Dendritic cell treated with granulocyte-macrophage colony-stimulating factor and Interleukin-4, amounts not matched to agents 40 ng/mL and 50 ng/mL, for 4 days (primary cell): Measurements from ENCODE around the gene TTC8.

Source experiments
- H3K27ac Mint-ChIP-seq: one replicate; pipeline ENCODE4 v1.8.0; 2022; ENCODE audit warnings: mild to moderate bottlenecking, mixed read lengths
- H3K27me3 Mint-ChIP-seq: one replicate; pipeline ENCODE4 v1.8.0; 2022; ENCODE audit warnings: mild to moderate bottlenecking, mixed read lengths
- H3K36me3 Mint-ChIP-seq: one replicate; pipeline ENCODE4 v1.8.0; 2022; ENCODE audit warnings: low read depth, mixed read lengths
- H3K4me1 Mint-ChIP-seq: one replicate; pipeline ENCODE4 v1.8.0; 2022; ENCODE audit warnings: low read depth, mixed read lengths
- H3K4me3 Mint-ChIP-seq: one replicate; pipeline ENCODE4 v1.8.0; 2022; ENCODE audit warnings: mild to moderate bottlenecking, moderate library complexity, mixed read lengths
- H3K9me3 Mint-ChIP-seq: one replicate; pipeline ENCODE4 v1.8.0; 2022; ENCODE audit warnings: mixed read lengths
- intact Hi-C: fragments of 100-400 bp; cut with micrococcal nuclease; formaldehyde crosslinking; loops from one replicate; pipeline ENCODE4 v1.15.0; 2022

TTC8 gene

DNA sequence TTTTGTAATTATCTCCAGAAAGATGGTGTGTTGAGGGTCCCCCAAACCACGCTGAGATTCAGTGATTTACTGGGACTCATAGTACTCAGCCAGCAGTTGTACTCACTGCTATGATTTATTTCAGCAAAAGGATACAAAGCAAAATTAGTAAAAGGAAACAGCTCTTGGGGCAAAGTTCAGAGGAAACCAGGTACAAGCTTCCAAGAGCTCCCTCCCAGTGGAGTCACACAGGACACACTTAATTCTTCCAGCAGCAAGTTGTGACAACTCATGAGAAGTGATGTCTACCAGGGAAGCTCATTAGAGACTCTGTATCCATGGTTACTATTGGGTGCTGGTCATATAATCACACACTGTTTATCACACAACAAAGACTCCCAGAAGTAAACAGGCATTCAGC lies 38.7 kb downstream of the TTC8 start:
- Mint-ChIP-seq H3K27me3 (no peaks in the 10 kb centered on the region), H3K4me3 (no peak overlapping the region), H3K4me1 (no peaks in the 10 kb centered on the region), H3K9me3 (peaks cover 7% of the 10 kb centered on the region), H3K27ac (no peak overlapping the region), H3K36me3 (peaks cover 18% of the 10 kb centered on the region)
- intact Hi-C loops, result no loop called here

DNA sequence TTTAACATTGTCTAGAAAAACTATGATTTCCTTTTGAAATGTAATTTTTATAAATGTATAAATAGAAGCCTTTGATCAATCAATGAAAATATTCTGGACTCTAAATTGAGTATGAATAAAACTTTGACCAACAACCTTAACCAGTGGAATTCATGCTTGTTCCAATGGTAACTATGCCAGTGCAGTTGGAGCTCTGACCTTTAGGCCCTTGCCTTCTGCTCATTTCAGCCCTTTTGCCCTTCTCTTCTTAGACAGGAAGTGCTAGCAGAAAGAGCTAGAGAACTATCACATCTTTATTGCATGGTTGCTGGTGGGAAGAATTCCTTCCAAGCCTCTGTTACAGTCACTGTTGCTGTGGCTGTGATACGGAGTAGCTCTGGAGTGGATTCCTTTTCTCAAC lies 39.7 kb downstream of the TTC8 start:
- H3K27me3 Mint-ChIP-seq, result no peaks in the 10 kb centered on the region
- H3K9me3 Mint-ChIP-seq, result peaks cover 4% of the 10 kb centered on the region
- H3K36me3 Mint-ChIP-seq, result peaks cover 14% of the 10 kb centered on the region
- no peaks in the 10 kb centered on the region for H3K4me1 Mint-ChIP-seq
- intact Hi-C loops, result no loop called here
- H3K27ac Mint-ChIP-seq, result no peak overlapping the region
- no peak overlapping the region for H3K4me3 Mint-ChIP-seq

DNA sequence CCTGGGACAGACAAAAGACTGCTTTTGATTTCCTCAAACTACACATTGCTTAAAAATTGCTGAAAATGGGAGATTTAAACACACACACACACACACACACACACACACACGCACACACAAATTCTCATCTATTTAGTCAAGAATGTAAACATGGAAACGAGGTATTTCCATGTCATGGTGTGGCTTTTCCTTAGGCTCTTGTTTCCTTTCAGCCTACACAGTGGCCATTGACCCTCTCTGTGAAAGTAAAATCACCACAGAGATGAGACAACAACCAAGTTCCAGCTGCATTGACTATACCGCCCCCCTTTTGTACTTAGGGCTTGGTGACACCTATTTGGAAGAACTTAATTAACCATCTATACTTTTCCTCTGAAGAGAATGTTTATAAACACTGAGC lies 41.9 kb downstream of the TTC8 start:
- H3K4me1 Mint-ChIP-seq, result no peaks in the 10 kb centered on the region
- no peaks in the 10 kb centered on the region for H3K9me3 Mint-ChIP-seq
- H3K36me3 Mint-ChIP-seq, result peaks cover 10% of the 10 kb centered on the region
- no peak overlapping the region for H3K27ac Mint-ChIP-seq
- intact Hi-C loops, result no loop called here
- no peaks in the 10 kb centered on the region for H3K27me3 Mint-ChIP-seq
- H3K4me3 Mint-ChIP-seq, result no peak overlapping the region

DNA sequence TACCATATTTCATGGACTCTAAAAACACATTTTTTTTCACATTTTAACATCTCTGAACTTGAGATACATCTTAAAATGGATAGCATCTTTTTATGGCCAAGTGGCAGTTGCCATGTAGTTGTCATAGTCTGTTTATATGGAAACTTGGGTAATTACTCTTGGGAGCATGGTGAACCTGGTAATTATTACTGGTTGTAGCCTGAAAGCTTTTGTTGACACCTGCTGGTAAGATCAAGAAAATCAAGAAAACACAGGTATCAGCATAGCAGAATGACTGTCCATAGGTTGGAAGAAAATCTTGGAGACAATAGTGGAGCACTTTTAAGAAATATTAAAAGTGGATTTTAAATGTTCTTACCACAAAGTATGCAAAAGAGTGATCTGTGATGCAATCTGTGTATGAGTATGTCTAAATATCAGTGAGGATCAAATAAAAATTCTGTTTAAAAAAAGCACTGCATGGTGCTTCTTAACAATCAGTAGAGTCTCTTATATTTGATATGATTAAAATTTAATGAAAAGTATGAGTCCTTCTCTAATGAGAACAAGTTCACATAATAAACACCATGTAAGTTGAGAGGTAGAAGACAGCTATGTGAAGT lies 44.2 kb downstream of the TTC8 start:
- Mint-ChIP-seq H3K27ac (no peak overlapping the region), H3K9me3 (no peaks in the 10 kb centered on the region), H3K4me1 (no peaks in the 10 kb centered on the region), H3K4me3 (no peak overlapping the region), H3K27me3 (no peaks in the 10 kb centered on the region), H3K36me3 (peaks cover 20% of the 10 kb centered on the region)
- intact Hi-C loops, result loop anchor here (2.0 kb wide), 1 partner anchor 202 kb away; no protein-coding TSS in a partner anchor

DNA sequence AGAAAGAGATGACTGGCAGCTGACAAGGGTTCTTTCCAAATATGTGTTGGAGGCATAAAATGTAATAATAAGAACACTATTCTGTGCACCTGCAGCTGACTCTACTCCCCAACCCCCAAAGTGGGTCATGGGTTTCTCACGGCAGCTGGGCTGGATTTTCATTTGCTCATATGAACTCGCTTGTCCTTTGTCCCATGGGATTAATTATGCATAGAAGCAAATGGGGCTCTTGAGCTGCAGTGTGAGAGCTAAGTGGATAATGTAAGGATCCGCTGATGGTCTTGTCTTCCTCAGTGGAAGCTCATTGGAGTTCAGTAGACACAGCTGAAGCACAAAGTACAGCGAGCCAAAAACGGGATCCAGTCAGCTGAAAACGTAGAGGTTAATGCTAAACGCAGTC lies 46.3 kb downstream of the TTC8 start:
- intact Hi-C loops, result no loop called here
- Mint-ChIP-seq H3K27me3 (no peaks in the 10 kb centered on the region), H3K4me1 (no peaks in the 10 kb centered on the region), H3K9me3 (no peaks in the 10 kb centered on the region), H3K4me3 (no peak overlapping the region), H3K36me3 (peaks cover 20% of the 10 kb centered on the region), H3K27ac (no peak overlapping the region)

DNA sequence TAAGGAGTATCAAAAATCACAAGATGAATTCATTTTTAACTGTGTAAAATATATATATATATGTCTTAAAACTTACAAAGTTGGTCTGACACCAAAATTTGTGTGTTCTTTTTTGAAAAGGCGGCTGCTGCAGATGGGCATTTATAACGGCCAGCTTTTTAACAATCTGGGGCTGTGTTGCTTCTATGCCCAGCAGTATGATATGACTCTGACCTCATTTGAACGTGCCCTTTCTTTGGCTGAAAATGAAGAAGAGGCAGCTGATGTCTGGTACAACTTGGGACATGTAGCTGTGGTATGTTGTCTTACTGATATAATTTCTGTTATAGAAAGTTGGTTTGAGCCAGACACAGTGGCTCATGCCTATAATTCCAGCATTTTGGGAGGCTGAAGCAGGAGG lies 47.0 kb downstream of the TTC8 start:
- Mint-ChIP-seq H3K4me3 (no peak overlapping the region), H3K36me3 (peaks cover 20% of the 10 kb centered on the region), H3K4me1 (no peaks in the 10 kb centered on the region), H3K9me3 (no peaks in the 10 kb centered on the region), H3K27ac (no peak overlapping the region), H3K27me3 (no peaks in the 10 kb centered on the region)
- intact Hi-C loops, result no loop called here

DNA sequence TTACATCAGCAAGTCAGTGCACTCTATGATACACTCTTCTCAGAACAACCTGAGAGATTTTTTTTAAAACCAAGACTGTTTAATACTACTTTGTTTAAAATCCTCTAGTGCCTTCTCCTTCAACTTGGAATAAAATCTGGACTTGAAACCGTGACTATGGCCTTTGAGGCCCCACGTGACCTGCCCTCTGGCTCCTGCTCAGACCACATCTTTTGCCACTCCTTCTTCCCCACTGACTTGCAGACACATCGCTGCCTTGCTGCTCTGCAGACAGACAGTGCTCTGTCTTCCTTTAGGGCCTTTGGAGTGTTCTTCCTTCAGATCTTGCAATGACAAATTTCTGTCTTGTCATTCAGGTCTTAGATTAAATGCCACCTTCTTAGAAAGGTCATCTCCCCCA lies 48.5 kb downstream of the TTC8 start:
- peaks cover 20% of the 10 kb centered on the region for H3K36me3 Mint-ChIP-seq
- H3K27me3 Mint-ChIP-seq, result no peaks in the 10 kb centered on the region
- intact Hi-C loops, result no loop called here
- no peak overlapping the region for H3K27ac Mint-ChIP-seq
- no peak overlapping the region for H3K4me3 Mint-ChIP-seq
- no peaks in the 10 kb centered on the region for H3K4me1 Mint-ChIP-seq
- no peaks in the 10 kb centered on the region for H3K9me3 Mint-ChIP-seq

DNA sequence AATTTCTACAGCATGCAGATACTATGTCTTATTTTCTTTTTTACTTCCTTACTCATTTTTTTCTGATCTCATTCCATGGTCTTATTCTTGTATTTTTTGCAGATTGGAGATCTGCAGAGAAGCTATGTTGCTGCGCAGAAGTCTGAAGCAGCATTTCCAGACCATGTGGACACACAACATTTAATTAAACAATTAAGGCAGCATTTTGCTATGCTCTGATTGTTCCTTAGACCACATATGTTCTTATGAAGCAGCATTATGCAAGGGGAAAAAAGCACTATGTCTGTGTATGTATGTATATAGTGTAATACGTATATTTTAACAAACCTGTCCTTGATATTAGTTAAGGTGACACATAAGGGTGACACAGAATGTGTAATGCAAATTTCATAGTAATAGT lies 52.7 kb downstream of the TTC8 start:
- Mint-ChIP-seq H3K4me3 (no peak overlapping the region), H3K27ac (no peak overlapping the region), H3K9me3 (peaks cover 17% of the 10 kb centered on the region), H3K4me1 (no peaks in the 10 kb centered on the region), H3K27me3 (no peaks in the 10 kb centered on the region), H3K36me3 (peaks cover 23% of the 10 kb centered on the region)
- intact Hi-C loops, result no loop called here

DNA sequence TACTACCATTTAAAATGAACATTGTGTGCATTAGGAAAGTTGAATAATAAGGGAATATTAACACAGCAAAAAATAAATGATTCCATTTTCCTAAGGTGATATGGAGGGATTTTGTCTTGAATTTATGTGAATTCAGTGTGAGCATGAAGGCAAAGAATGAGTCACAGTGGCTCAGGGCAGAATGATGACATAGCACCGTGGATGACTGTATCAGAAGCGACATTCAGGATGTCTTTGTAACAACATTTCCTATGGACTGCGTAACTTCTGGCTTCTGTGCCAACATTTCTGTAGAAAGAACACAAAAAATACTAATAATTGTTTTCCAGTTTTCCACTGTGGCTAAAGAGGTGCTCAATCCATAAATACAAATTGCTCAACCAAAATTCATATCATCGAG lies 54.6 kb downstream of the TTC8 start:
- Mint-ChIP-seq H3K27me3 (no peaks in the 10 kb centered on the region), H3K4me3 (no peak overlapping the region), H3K9me3 (peaks cover 35% of the 10 kb centered on the region), H3K4me1 (no peaks in the 10 kb centered on the region), H3K36me3 (peaks cover 11% of the 10 kb centered on the region), H3K27ac (no peak overlapping the region)
- intact Hi-C loops, result no loop called here

DNA sequence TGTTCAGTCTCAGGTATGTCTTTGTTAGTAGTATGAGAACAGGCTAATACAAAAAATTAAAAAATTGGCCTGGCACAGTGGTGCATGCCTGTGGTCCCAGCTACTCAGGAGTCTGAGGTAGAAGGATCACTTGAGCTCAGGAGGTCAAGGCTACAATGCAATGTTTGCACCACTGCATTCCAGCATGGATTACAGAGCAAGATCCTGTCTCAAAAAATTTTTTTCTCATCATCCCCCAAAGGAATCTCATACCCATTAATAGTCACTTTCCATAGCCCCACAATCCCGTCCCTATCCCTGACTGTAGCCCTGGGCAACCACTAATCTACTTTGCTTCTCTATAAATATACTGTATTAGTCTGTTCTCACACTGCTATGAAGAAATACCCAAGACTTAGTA lies 57.8 kb downstream of the TTC8 start:
- intact Hi-C loops, result no loop called here
- H3K9me3 Mint-ChIP-seq, result peaks cover 36% of the 10 kb centered on the region
- H3K36me3 Mint-ChIP-seq, result peaks cover 11% of the 10 kb centered on the region
- H3K4me1 Mint-ChIP-seq, result no peaks in the 10 kb centered on the region
- no peaks in the 10 kb centered on the region for H3K27me3 Mint-ChIP-seq
- H3K27ac Mint-ChIP-seq, result no peak overlapping the region
- no peak overlapping the region for H3K4me3 Mint-ChIP-seq

DNA sequence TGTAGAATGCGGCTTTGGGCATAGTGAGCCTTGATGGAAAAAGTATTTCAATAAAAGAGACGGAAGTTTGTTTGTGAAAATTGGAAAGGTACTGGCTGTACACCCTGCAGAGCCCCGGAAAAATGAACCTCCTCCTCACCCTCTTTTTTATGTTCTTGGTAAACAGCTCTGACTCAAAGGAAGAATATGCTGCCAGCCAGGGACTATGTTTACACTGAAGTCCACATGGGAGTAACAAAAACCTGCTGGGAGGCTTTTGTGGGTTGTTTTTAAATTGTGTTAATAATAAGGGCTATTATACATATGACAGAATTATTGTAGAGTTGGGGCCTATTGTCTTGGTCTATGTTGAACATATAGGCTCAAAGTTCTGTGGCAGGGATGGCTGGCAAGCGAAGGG lies 70.7 kb downstream of the TTC8 start:
- no peaks in the 10 kb centered on the region for H3K36me3 Mint-ChIP-seq
- H3K27ac Mint-ChIP-seq, result no peak overlapping the region
- intact Hi-C loops, result no loop called here
- peaks cover 2% of the 10 kb centered on the region for H3K27me3 Mint-ChIP-seq
- no peak overlapping the region for H3K4me3 Mint-ChIP-seq
- H3K4me1 Mint-ChIP-seq, result no peaks in the 10 kb centered on the region
- H3K9me3 Mint-ChIP-seq, result no peaks in the 10 kb centered on the region

DNA sequence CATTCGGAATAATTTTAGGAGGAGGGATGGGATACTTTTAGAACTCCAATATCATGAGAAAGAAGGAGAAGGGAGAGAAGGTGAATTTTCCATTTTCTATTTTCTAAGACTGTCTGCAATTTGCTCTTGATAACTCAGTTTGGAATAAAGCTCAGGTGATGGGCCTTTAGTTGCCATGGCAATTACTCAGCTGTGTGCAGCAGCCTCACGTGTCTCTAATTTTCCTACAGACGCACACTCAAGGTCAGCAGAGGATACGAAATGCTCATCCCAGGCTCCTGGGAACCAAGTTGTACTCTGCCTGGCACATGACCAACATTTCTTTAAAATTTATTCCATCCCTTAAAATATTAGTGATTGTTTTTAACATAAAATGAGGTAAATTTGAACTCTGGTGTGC lies 76.7 kb downstream of the TTC8 start:
- Mint-ChIP-seq H3K4me1 (no peaks in the 10 kb centered on the region), H3K36me3 (no peaks in the 10 kb centered on the region), H3K9me3 (no peaks in the 10 kb centered on the region), H3K27me3 (peaks cover 5% of the 10 kb centered on the region), H3K4me3 (no peak overlapping the region), H3K27ac (no peak overlapping the region)
- intact Hi-C loops, result no loop called here

DNA sequence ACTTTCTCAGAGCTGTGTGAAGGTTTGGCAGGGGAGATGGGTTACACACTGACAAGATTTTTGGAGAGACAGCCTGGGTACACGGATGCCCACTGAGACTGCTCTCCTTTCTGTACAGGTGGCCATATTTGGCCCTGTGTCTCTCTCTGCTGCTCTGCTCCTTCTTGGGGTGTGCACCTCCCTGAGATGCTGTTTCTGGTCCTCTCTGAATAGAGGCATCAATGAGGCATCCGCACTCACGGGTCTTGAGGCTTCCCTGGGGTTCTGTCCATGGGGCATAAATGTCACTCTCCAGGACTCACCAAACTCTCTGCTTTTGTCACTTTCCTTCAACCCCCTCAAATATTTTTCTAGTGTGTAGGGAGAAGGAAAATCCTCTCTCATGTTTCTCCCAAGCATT lies 77.5 kb downstream of the TTC8 start:
- H3K27me3 Mint-ChIP-seq, result peaks cover 5% of the 10 kb centered on the region
- no peak overlapping the region for H3K4me3 Mint-ChIP-seq
- no peak overlapping the region for H3K27ac Mint-ChIP-seq
- intact Hi-C loops, result no loop called here
- no peaks in the 10 kb centered on the region for H3K9me3 Mint-ChIP-seq
- no peaks in the 10 kb centered on the region for H3K36me3 Mint-ChIP-seq
- no peaks in the 10 kb centered on the region for H3K4me1 Mint-ChIP-seq

DNA sequence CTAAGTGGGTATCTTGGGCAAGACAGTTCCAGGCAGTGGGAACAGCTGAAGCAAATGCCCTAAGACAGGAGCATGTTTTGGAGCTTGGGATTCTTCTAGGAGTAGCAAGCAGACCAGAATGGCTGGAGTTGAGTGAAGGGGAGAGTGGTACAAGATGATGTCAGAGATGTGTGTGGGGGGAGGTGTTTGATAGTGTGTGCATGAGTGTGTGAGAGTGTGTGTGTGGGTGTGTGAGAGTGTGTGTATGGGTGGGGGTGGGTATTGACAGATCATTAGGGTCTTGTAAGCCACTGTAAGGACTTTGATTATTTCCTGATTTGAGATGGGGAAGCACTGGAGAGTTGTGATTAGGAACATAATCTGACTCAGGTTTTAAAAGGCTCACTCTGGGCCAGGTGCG lies 78.4 kb downstream of the TTC8 start:
- Mint-ChIP-seq H3K9me3 (no peaks in the 10 kb centered on the region), H3K4me1 (no peaks in the 10 kb centered on the region), H3K36me3 (no peaks in the 10 kb centered on the region), H3K27me3 (peaks cover 5% of the 10 kb centered on the region), H3K27ac (no peak overlapping the region), H3K4me3 (no peak overlapping the region)
- intact Hi-C loops, result no loop called here

DNA sequence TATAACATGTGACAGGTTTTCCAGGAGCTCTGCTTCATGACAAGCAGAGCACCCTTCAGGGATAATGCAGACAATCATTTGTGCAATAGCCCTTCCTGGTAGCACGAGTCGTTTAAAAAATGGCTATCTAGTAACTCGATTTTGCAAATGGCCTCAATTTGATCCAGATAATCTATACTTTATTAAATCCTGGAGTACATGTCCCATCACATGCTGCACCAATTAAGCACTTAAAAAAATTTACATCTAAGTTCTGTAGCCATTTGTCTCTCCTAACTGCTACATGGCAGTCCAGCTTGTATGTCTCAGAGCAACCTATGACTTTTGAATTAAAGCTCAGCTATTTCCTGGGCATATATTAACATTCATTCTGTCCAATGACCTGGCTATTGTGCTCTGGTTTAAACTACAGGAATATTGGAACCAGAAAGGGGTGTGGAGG lies 79.8 kb downstream of the TTC8 start:
- no peaks in the 10 kb centered on the region for H3K36me3 Mint-ChIP-seq
- H3K4me3 Mint-ChIP-seq, result no peak overlapping the region
- intact Hi-C loops, result no loop called here
- peaks cover 5% of the 10 kb centered on the region for H3K27me3 Mint-ChIP-seq
- no peaks in the 10 kb centered on the region for H3K4me1 Mint-ChIP-seq
- H3K27ac Mint-ChIP-seq, result no peak overlapping the region
- no peaks in the 10 kb centered on the region for H3K9me3 Mint-ChIP-seq
